ENCODE data around the gene GTF3C1.
"Not testable (repeated sequence)": the region's sequence is repeated elsewhere in the genome, so short reads cannot be mapped to it uniquely, and the experiment has no call there.

GTF3C1 gene

GRCh38 chr16:27461483-27462171, 88.1 kb downstream of the GTF3C1 start:
- DNase-seq: no peak

GRCh38 chr16:27460663-27461482, 88.8 kb downstream of the GTF3C1 start:
- DNase-seq: no peak

GRCh38 chr16:27460213-27460612, 89.5 kb downstream of the GTF3C1 start:
- DNase-seq: no peak

GRCh38 chr16:27458987-27459688, 90.6 kb downstream of the GTF3C1 start:
- DNase-seq: no peak

GRCh38 chr16:27458258-27458657, 91.5 kb downstream of the GTF3C1 start:
- no peak for DNase-seq

- DNase-seq: not testable (repeated sequence)
Observed at GRCh38 chr16:27457605-27457900, 92.2 kb downstream of the GTF3C1 start.

GRCh38 chr16:27455700-27456099, 94.0 kb downstream of the GTF3C1 start:
- DNase-seq: no peak

GRCh38 chr16:27453494-27453825, 96.3 kb downstream of the GTF3C1 start:
- no peak for DNase-seq

- DNase-seq: no peak
Observed at GRCh38 chr16:27452569-27453493, 96.9 kb downstream of the GTF3C1 start.

- DNase-seq: no peak
Observed at GRCh38 chr16:27450196-27450549, 99.5 kb downstream of the GTF3C1 start.

GRCh38 chr16:27449434-27450195, 100.1 kb downstream of the GTF3C1 start:
- DNase-seq: no peak

GRCh38 chr16:27448532-27449433, 100.9 kb downstream of the GTF3C1 start:
- DNase-seq: peak; percentile 44

- DNase-seq: no peak
Observed at GRCh38 chr16:27447301-27447700, 102.4 kb downstream of the GTF3C1 start.

- no peak for DNase-seq
Observed at GRCh38 chr16:27446721-27447120, 103.0 kb downstream of the GTF3C1 start.

- DNase-seq: no peak
Observed at GRCh38 chr16:27445502-27446175, 104.1 kb downstream of the GTF3C1 start.

GRCh38 chr16:27444470-27444869, 105.2 kb downstream of the GTF3C1 start:
- DNase-seq: no peak

- no peak for DNase-seq
Observed at GRCh38 chr16:27444015-27444414, 105.7 kb downstream of the GTF3C1 start.

GRCh38 chr16:27441998-27442397, 107.7 kb downstream of the GTF3C1 start:
- DNase-seq: no peak

GRCh38 chr16:27441276-27441675, 108.4 kb downstream of the GTF3C1 start:
- no peak for DNase-seq

- DNase-seq: no peak
Observed at GRCh38 chr16:27439271-27440018, 110.3 kb downstream of the GTF3C1 start.

Measured in DMS79 (cell line).